ENCODE data around the gene TMEM114.

The TMEM114 gene

GRCh38 chr16:8589900-8590688 lies at the start of gene TMEM114:
Gene TMEM114 (minus strand): TSS chr16:8590511. CDS start chr16:8589838, 673 bp downstream.
- no peak within 1 kb of the TSS for H3K4me3 Mint-ChIP-seq
- H3K4me1 Mint-ChIP-seq (ENCODE audit: low read depth) = no peaks in the 10 kb centered on the region
- no peaks in the 10 kb centered on the region for H3K36me3 Mint-ChIP-seq (ENCODE audit: low read depth)
- no peaks in the 10 kb centered on the region for H3K9me3 Mint-ChIP-seq
- no peak within 1 kb of the TSS for H3K27ac Mint-ChIP-seq
- H3K27me3 Mint-ChIP-seq = peaks cover 29% of the 10 kb centered on the region

DNA sequence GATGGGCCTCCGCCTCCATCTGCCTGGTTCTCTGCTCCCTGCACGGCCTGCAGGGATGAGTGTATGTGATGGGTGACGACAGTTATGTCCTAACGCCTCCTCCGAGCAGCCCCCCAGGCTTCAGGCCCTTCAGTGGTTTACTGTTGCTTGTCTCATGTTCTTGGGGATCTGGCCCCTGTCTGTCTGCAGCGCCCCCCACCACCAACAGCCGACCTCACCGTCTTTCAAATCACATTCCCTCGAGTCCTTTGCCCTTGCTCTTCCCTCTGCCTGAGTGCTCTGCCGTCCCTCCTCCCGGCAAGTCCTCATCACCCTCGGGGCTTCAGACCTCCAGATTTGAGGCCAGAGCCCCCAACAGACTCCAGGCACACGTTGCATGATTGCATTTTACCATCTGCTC lies 49.4 kb upstream of the TMEM114 start:
- Mint-ChIP-seq H3K4me3 (no peak overlapping the region), H3K9me3 (no peaks in the 10 kb centered on the region), H3K4me1 (ENCODE audit: low read depth) (peaks cover 5% of the 10 kb centered on the region), H3K36me3 (ENCODE audit: low read depth) (peaks cover 74% of the 10 kb centered on the region), H3K27me3 (no peaks in the 10 kb centered on the region), H3K27ac (no peak overlapping the region)

DNA sequence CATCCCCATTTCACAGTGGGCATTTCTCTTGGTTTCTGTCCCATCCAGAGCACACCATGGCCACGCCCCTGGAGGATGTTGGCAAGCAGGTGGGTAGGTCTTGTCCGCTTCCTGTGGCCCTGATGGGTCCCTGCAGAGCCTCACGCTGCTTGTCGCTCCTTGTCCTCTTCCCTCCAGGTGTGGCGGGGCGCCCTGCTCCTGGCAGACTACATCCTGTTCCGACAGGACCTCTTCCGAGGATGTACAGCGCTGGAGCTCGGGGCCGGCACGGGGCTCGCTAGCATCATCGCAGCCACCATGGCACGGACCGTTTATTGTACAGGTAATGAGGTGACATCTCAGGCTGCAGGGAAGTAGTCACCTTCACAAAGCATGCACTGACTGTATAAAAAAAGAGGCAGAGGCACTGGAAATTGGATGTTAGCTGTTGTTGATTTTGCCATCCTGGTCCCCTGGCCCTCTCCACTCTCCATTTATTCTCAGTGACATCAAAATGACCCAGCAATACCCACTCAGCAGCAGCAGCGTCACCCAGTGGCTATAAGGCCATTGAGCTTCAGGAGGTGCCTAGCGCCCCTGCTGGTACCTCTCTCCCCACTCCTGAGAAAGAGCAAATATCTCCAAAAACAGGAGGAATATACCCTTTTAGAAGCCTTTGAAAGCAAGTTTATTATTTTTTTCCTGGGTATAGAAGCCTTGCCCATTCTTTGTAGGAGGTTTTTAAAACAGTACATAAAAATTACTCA lies 44.9 kb upstream of the TMEM114 start:
- no peak overlapping the region for H3K27ac Mint-ChIP-seq
- peaks cover 63% of the 10 kb centered on the region for H3K36me3 Mint-ChIP-seq (ENCODE audit: low read depth)
- H3K27me3 Mint-ChIP-seq = no peaks in the 10 kb centered on the region
- H3K4me3 Mint-ChIP-seq = no peak overlapping the region
- H3K9me3 Mint-ChIP-seq = no peaks in the 10 kb centered on the region
- H3K4me1 Mint-ChIP-seq (ENCODE audit: low read depth) = no peaks in the 10 kb centered on the region

DNA sequence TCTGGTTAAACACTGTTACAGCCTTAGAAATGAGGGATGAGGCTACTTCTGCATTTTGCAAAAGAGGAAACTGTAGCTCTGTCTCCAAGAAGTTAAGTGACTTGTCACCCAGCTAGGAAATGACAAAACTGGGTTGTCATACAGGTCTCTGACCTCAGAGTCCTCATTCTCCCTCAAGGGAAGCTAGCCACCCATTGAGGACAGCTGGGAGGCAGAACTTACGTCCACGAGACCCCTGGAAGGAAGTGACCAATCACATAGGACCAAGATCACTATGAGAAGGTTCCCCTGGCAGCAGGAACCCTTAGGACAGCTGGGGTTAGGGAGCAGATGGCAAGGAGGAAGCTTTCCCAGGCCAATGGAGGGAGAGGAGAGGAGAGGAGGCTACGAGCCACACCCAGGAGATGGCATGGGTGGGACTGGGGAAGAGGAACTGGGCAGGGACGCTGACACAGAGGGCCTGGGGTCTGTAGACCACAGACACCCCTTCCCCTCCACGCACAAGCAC lies 42.4 kb upstream of the TMEM114 start:
- H3K4me1 Mint-ChIP-seq (ENCODE audit: low read depth) = no peaks in the 10 kb centered on the region
- H3K27ac Mint-ChIP-seq = no peak overlapping the region
- H3K4me3 Mint-ChIP-seq = no peak overlapping the region
- H3K36me3 Mint-ChIP-seq (ENCODE audit: low read depth) = peaks cover 66% of the 10 kb centered on the region
- H3K27me3 Mint-ChIP-seq = no peaks in the 10 kb centered on the region
- no peaks in the 10 kb centered on the region for H3K9me3 Mint-ChIP-seq

DNA sequence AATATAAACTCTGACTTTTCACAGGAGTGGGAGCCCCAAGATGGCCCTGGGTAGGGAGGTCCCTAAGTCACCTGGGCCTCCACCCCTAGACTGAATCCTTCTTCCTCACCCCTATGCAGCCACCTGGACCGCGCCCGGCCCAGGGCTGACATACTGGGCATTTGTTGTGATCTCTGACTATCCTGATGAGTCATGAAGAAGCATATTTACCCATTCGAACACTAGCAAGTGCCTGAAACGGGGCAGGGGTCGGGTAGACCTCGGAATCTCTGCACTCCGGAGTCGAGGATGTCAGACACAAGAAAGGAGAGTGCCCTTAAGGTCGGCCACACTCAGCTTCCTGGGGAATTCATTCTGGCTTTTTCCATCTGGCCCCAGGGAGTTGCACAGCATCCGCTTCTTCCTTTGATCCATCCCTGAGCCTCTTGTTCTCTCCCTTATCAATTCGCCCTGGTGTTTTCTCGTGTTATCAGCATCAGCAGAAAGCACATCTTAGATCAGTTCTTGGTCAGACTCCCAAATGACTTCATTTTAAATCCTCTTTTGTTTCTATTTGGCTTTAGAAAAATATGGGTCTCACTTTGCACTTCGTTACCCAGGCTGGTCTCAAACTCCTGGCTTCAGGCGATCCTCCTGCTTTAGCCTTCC lies 41.6 kb upstream of the TMEM114 start:
- Mint-ChIP-seq H3K36me3 (ENCODE audit: low read depth) (peaks cover 70% of the 10 kb centered on the region), H3K27me3 (no peaks in the 10 kb centered on the region), H3K4me1 (ENCODE audit: low read depth) (no peaks in the 10 kb centered on the region), H3K27ac (no peak overlapping the region), H3K4me3 (no peak overlapping the region), H3K9me3 (no peaks in the 10 kb centered on the region)

- H3K4me1 Mint-ChIP-seq (ENCODE audit: low read depth) = no peaks in the 10 kb centered on the region
- H3K36me3 Mint-ChIP-seq (ENCODE audit: low read depth) = peaks cover 69% of the 10 kb centered on the region
- no peak overlapping the region for H3K27ac Mint-ChIP-seq
- H3K27me3 Mint-ChIP-seq = no peaks in the 10 kb centered on the region
- H3K9me3 Mint-ChIP-seq = no peaks in the 10 kb centered on the region
- no peak overlapping the region for H3K4me3 Mint-ChIP-seq
Measured at GRCh38 chr16:8631373-8631772, 41.1 kb upstream of the TMEM114 start.

DNA sequence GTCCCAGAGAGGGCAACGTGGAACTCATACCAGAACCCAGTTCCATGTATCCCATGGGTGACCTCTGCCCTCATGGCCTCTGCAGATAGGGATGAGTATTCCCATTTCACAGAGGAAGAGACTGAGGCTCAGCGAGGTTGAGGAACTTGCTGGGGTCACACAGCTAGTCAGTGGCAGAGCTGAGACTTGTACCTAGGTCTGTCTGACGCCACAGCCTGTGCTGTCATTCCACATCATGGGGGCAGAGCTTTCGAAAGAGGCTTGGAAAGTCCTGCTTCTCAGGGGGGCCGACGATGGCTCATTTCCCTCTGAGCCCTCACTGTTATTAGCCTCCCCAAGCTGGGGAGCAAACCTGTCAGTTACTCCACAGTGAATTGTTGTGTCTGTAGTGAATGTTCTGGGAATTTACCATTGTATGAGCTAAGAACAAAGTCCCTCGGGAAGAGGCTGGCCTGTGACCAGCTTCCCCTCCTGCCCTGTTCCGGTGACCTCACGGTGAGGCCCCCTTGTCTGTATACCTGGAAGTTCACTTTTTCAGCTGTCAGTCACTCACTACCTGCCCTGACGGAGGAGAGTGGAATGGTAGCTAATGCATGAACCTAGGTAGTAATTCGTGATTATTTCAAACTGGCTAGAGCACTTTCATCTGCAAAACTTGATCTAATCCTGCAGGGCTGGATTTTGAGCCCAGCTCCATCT lies 40.1 kb upstream of the TMEM114 start:
- no peaks in the 10 kb centered on the region for H3K9me3 Mint-ChIP-seq
- H3K27me3 Mint-ChIP-seq = no peaks in the 10 kb centered on the region
- peaks cover 71% of the 10 kb centered on the region for H3K36me3 Mint-ChIP-seq (ENCODE audit: low read depth)
- no peak overlapping the region for H3K27ac Mint-ChIP-seq
- no peak overlapping the region for H3K4me3 Mint-ChIP-seq
- no peaks in the 10 kb centered on the region for H3K4me1 Mint-ChIP-seq (ENCODE audit: low read depth)

DNA sequence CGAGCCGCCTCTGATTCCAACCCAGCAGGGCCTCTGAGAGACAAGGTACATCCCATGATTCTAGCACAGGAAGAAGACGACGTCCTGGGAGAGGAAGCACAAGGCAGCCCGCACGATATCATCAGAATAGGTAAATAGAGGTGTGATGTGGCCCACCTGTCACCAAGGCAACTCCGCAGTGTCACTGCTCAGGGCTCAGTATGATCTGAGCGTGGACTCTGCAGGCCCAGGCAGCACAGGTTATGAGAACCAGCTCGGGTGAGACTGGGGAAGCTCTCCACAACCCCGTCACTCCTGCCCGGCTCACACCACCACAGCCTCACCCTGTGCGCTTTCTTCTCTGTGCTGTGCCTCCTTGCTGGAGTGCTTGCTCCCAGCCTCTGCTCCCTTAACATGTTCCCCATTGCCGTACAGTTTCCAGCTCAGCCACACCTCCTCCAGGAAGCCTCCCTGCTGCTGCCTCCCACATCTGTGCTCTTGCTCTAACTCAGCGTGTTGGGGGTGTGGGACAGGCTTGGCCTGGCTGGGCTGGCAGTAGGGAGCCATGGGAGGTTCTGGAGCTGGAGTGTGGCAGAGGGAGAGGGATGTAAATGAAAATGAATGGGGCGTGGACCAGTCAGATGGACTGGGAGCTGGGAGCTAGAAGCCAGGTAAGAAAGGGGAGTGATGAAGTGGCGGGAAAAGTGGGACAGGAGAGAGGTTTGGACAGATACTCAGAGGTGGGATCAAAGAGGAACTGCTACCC lies 38.8 kb upstream of the TMEM114 start:
- peaks cover 74% of the 10 kb centered on the region for H3K36me3 Mint-ChIP-seq (ENCODE audit: low read depth)
- H3K27ac Mint-ChIP-seq = no peak overlapping the region

DNA sequence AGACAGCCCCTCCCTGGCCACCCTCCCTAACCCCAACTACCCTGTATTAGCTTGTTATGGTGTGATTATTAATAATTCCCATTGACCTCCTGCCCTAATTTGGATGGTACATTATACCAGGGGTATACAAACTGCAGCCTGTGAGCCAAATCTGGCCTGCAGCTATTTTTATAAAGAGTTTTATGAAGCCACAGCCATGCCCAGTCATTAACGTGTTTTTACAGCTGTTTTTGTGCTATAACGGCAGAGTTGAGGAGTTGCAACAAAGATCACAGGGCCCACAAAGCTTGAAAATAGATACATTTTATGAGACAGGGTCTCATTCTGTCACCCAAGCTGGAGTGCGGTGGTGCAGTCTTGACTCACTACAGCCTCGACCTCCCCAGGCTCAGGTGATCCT lies 37.1 kb upstream of the TMEM114 start:
- H3K27ac Mint-ChIP-seq = no peak overlapping the region
- peaks cover 69% of the 10 kb centered on the region for H3K36me3 Mint-ChIP-seq (ENCODE audit: low read depth)
- H3K4me3 Mint-ChIP-seq = no peak overlapping the region
- H3K9me3 Mint-ChIP-seq = no peaks in the 10 kb centered on the region
- peaks cover 21% of the 10 kb centered on the region for H3K4me1 Mint-ChIP-seq (ENCODE audit: low read depth)
- no peaks in the 10 kb centered on the region for H3K27me3 Mint-ChIP-seq

More for the DNA sequence above, 38.8 kb upstream of the TMEM114 start:
- Mint-ChIP-seq H3K27me3 (no peaks in the 10 kb centered on the region), H3K4me1 (ENCODE audit: low read depth) (peaks cover 8% of the 10 kb centered on the region), H3K9me3 (no peaks in the 10 kb centered on the region), H3K4me3 (no peak overlapping the region)

GRCh38 chr16:8626946-8627345 lies 36.6 kb upstream of the TMEM114 start:
- H3K27me3 Mint-ChIP-seq = no peaks in the 10 kb centered on the region
- peaks cover 65% of the 10 kb centered on the region for H3K36me3 Mint-ChIP-seq (ENCODE audit: low read depth)
- peaks cover 26% of the 10 kb centered on the region for H3K4me1 Mint-ChIP-seq (ENCODE audit: low read depth)
- H3K9me3 Mint-ChIP-seq = no peaks in the 10 kb centered on the region
- H3K4me3 Mint-ChIP-seq = no peak overlapping the region
- no peak overlapping the region for H3K27ac Mint-ChIP-seq

DNA sequence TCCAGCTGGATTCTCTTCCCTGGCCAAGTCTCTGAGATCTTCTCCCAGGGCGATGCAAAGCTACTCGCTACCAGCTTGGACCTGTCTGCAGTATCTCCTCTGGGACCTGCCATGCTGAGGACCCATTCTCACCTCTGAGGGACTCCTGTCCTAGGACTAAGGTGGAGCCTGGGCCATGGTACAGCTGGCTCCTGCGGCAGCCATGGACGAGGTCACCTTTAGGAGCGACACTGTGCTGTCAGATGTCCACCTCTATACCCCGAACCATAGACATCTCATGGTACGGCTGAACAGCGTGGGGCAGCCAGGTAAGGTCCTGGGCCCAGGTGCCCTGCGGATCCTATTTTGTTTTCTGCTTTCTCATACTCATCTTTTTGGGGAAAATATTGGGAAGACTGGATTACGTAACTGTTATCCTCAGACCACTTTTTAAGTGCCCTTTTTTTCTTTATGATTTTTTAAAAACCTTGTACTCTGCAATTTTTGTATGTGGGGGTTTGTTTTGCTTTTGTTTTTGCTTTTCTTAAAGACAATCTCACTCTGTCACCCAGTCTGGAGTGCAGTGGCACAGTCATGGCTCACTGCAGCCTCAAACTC lies 35.3 kb upstream of the TMEM114 start:
- H3K36me3 Mint-ChIP-seq (ENCODE audit: low read depth) = peaks cover 51% of the 10 kb centered on the region
- H3K27me3 Mint-ChIP-seq = no peaks in the 10 kb centered on the region
- H3K27ac Mint-ChIP-seq = no peak overlapping the region
- H3K4me1 Mint-ChIP-seq (ENCODE audit: low read depth) = peaks cover 32% of the 10 kb centered on the region
- no peaks in the 10 kb centered on the region for H3K9me3 Mint-ChIP-seq
- no peak overlapping the region for H3K4me3 Mint-ChIP-seq

DNA sequence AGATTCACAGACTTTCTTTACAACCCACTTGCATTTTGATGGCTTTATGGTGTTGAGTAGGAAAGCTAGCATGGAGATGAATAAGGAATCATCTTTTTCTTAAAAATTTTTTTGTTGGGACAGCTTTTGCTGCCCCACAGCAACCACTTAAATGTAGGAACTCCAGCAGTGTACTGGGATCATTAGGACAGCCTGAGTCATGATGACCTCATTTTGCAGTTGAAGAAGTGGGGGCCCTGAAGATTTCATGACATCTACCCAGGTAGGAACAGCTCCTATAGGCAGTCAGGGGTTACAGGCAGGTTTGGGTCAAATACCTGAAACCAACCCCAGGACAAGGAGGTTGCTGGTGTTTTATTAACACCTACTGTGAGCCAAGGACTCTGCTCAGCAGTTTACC lies 33.3 kb upstream of the TMEM114 start:
- Mint-ChIP-seq H3K9me3 (no peaks in the 10 kb centered on the region), H3K4me1 (ENCODE audit: low read depth) (peaks cover 36% of the 10 kb centered on the region), H3K36me3 (ENCODE audit: low read depth) (peaks cover 35% of the 10 kb centered on the region), H3K27ac (no peak overlapping the region), H3K27me3 (no peaks in the 10 kb centered on the region), H3K4me3 (peak overlapping the region; percentile 32)

DNA sequence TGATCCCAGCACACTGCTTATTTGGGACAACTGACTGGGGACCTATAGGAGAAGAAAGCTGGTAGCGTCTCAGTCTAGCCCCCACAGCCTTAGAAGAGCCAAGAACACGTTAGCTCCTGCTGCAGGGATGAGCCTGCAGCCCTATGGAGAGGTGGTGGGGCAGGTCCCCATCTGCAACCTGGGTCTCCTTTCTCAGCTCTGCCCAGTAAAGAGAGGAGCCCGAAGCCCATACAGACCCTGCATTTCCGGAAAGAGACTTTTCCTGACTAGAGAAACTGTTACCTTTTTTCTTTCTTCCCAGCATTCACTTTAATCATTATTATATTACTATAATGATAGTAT lies 32.0 kb upstream of the TMEM114 start:
- Mint-ChIP-seq H3K27me3 (no peaks in the 10 kb centered on the region), H3K27ac (peak overlapping the region; percentile 92), H3K4me1 (ENCODE audit: low read depth) (peaks cover 36% of the 10 kb centered on the region), H3K9me3 (no peaks in the 10 kb centered on the region), H3K36me3 (ENCODE audit: low read depth) (peaks cover 21% of the 10 kb centered on the region), H3K4me3 (peak overlapping the region; percentile 91)
